ENCODE results near the gene GPR153. TPM values are rescaled to one million over a fixed set of nuclear protein-coding genes. Genes with fewer than 3 reads are reported as not detected.

The GPR153 gene
- total and polyA plus RNA-seq, 2 donors from 2014 or later: 1.1 to 8.6 TPM

- intact Hi-C loops (cut with DNase I): loop anchor here (10.0 kb wide), 1 partner anchor 194 kb away; no protein-coding TSS in a partner anchor
- H3K27me3 ChIP-seq (ENCODE audit: control insufficient read depth, insufficient read depth, low read length): peaks cover 8% of the 10 kb centered on the region
- H3K4me1 ChIP-seq (ENCODE audit: control insufficient read depth in 2 of 3, insufficient read depth in 2 of 3, low read depth in 1 of 3, low read length in 3 of 3): peaks cover 0 to 4% (median 0%) of the 10 kb centered on the region in 3 donors
- FAIRE-seq: no peak
- DNase-seq: peak in 4 of 5 donors; percentile 43 to 84 (median 70)
- H3K27ac ChIP-seq (ENCODE audit: low read depth in 2 of 2, low read length in 2 of 2): no peak overlapping the region
- TF ChIP-seq CTCF (IDR thresholded peaks at IDR 0.05; ENCODE audit: borderline replicate concordance, extremely low read depth, insufficient read depth): no peak
- H3K9me3 ChIP-seq (ENCODE audit: control insufficient read depth in 2 of 3, insufficient read depth in 1 of 3, low read length in 3 of 3): no peaks in the 10 kb centered on the region
- no peak overlapping the region for H3K4me3 ChIP-seq (ENCODE audit: low read length in 3 of 3)
- H3K9ac ChIP-seq (ENCODE audit: low read length in 3 of 3): no peak overlapping the region
- H3K36me3 ChIP-seq (ENCODE audit: control insufficient read depth in 2 of 3, insufficient read depth in 3 of 3, low read length in 3 of 3): no peaks in the 10 kb centered on the region
Observed at GRCh38 chr1:6248932-6249738, 11.8 kb downstream of the GPR153 start.

GRCh38 chr1:6248161-6248776 is 12.6 kb downstream of the GPR153 start:
- H3K4me1 ChIP-seq (ENCODE audit: control insufficient read depth in 2 of 3, insufficient read depth in 2 of 3, low read depth in 1 of 3, low read length in 3 of 3): peaks cover 0 to 4% (median 0%) of the 10 kb centered on the region in 3 donors
- FAIRE-seq (no peak), DNase-seq (peak in 2 of 5 donors; percentile 47 to 74)
- no peak for TF ChIP-seq CTCF (IDR thresholded peaks at IDR 0.05; ENCODE audit: borderline replicate concordance, extremely low read depth, insufficient read depth)
- no peaks in the 10 kb centered on the region for H3K9me3 ChIP-seq (ENCODE audit: control insufficient read depth in 2 of 3, insufficient read depth in 1 of 3, low read length in 3 of 3)
- no peak overlapping the region for H3K4me3 ChIP-seq (ENCODE audit: low read length in 3 of 3)
- no peak overlapping the region for H3K9ac ChIP-seq (ENCODE audit: low read length in 3 of 3)
- no peak overlapping the region for H3K27ac ChIP-seq (ENCODE audit: low read depth in 2 of 2, low read length in 2 of 2)
- no peaks in the 10 kb centered on the region for H3K36me3 ChIP-seq (ENCODE audit: control insufficient read depth in 2 of 3, insufficient read depth in 3 of 3, low read length in 3 of 3)
- intact Hi-C loops (cut with DNase I): loop anchor here (10.0 kb wide), 1 partner anchor 193 kb away; no protein-coding TSS in a partner anchor
- peaks cover 16% of the 10 kb centered on the region for H3K27me3 ChIP-seq (ENCODE audit: control insufficient read depth, insufficient read depth, low read length)

- peaks cover 22% of the 10 kb centered on the region for H3K27me3 ChIP-seq (ENCODE audit: control insufficient read depth, insufficient read depth, low read length)
Observed at GRCh38 chr1:6247651-6248050, 13.2 kb downstream of the GPR153 start.

More at GRCh38 chr1:6247651-6248050, 13.2 kb downstream of the GPR153 start:
- peak in 2 of 5 donors; percentile 53 to 63 for DNase-seq
- Histone ChIP-seq H3K27ac (ENCODE audit: low read depth in 2 of 2, low read length in 2 of 2) (no peak overlapping the region), H3K36me3 (ENCODE audit: control insufficient read depth in 2 of 3, insufficient read depth in 3 of 3, low read length in 3 of 3) (no peaks in the 10 kb centered on the region), H3K9me3 (ENCODE audit: control insufficient read depth in 2 of 3, insufficient read depth in 1 of 3, low read length in 3 of 3) (no peaks in the 10 kb centered on the region), H3K4me3 (ENCODE audit: low read length in 3 of 3) (no peak overlapping the region), H3K4me1 (ENCODE audit: control insufficient read depth in 2 of 3, insufficient read depth in 2 of 3, low read depth in 1 of 3, low read length in 3 of 3) (peaks cover 0 to 4% (median 0%) of the 10 kb centered on the region in 3 donors), H3K9ac (ENCODE audit: low read length in 3 of 3) (no peak overlapping the region)
- intact Hi-C loops (cut with DNase I): loop anchor here (10.0 kb wide), 1 partner anchor 193 kb away; no protein-coding TSS in a partner anchor
- FAIRE-seq: no peak
- no peak for TF ChIP-seq CTCF (IDR thresholded peaks at IDR 0.05; ENCODE audit: borderline replicate concordance, extremely low read depth, insufficient read depth)
